ENCODE measurements around the gene DVL2.
"Not testable (repeated sequence)": the region's sequence is repeated elsewhere in the genome, so short reads cannot be mapped to it uniquely, and the experiment has no call there.

Gene DVL2

GRCh38 chr17:7256766-7257456 lies 22.6 kb upstream of the DVL2 start:
- no peak for DNase-seq (ENCODE audit: low read depth in 2 of 2, low spot score in 1 of 2)

- no peak for DNase-seq (ENCODE audit: low read depth in 2 of 2, low spot score in 1 of 2)
Observed at GRCh38 chr17:7254511-7254910, 20.2 kb upstream of the DVL2 start.

GRCh38 chr17:7253082-7253481 lies 18.8 kb upstream of the DVL2 start:
- no peak for DNase-seq (ENCODE audit: low read depth in 2 of 2, low spot score in 1 of 2)

- DNase-seq (ENCODE audit: low read depth in 2 of 2, low spot score in 1 of 2), result peak; percentile 68 to 73
Observed at GRCh38 chr17:7252176-7253043, 18.1 kb upstream of the DVL2 start, which contains the start of gene ELP5. Gene ELP5 (plus strand): TSS chr17:7252215. CDS start chr17:7252551, 336 bp downstream.

GRCh38 chr17:7251661-7252175 lies 17.4 kb upstream of the DVL2 start, which contains the start of gene CTDNEP1:
Gene CTDNEP1 (minus strand): TSS chr17:7251734. CDS start chr17:7251296, 438 bp downstream.
- DNase-seq (ENCODE audit: low read depth in 2 of 2, low spot score in 1 of 2), result peak; percentile 97 to 99

GRCh38 chr17:7250695-7251627 lies 16.6 kb upstream of the DVL2 start:
- no peak for DNase-seq (ENCODE audit: low read depth in 2 of 2, low spot score in 1 of 2)

GRCh38 chr17:7249830-7250229 lies 15.5 kb upstream of the DVL2 start:
- DNase-seq (ENCODE audit: low read depth in 2 of 2, low spot score in 1 of 2), result no peak

GRCh38 chr17:7249214-7249613 lies 14.9 kb upstream of the DVL2 start:
- no peak for DNase-seq (ENCODE audit: low read depth in 2 of 2, low spot score in 1 of 2)

- DNase-seq (ENCODE audit: low read depth in 2 of 2, low spot score in 1 of 2), result no peak
Observed at GRCh38 chr17:7248796-7249195, 14.5 kb upstream of the DVL2 start.

GRCh38 chr17:7246779-7247178 lies 12.5 kb upstream of the DVL2 start:
- no peak for DNase-seq (ENCODE audit: low read depth in 2 of 2, low spot score in 1 of 2)

- not testable (repeated sequence) for DNase-seq (ENCODE audit: low read depth in 2 of 2, low spot score in 1 of 2)
Observed at GRCh38 chr17:7243838-7244237, 9.5 kb upstream of the DVL2 start.

GRCh38 chr17:7243453-7243729 lies 9.1 kb upstream of the DVL2 start:
- no peak for DNase-seq (ENCODE audit: low read depth in 2 of 2, low spot score in 1 of 2)

GRCh38 chr17:7242717-7243452 lies 8.6 kb upstream of the DVL2 start:
- DNase-seq (ENCODE audit: low read depth in 2 of 2, low spot score in 1 of 2), result peak; percentile 86 to 90

GRCh38 chr17:7241783-7242716 lies 7.7 kb upstream of the DVL2 start, which contains the start of gene GABARAP:
Gene GABARAP (minus strand): TSS chr17:7242449. CDS start chr17:7242330, 119 bp downstream.
- peak; percentile 88 to 91 for DNase-seq (ENCODE audit: low read depth in 2 of 2, low spot score in 1 of 2)

- DNase-seq (ENCODE audit: low read depth in 2 of 2, low spot score in 1 of 2), result no peak
Observed at GRCh38 chr17:7241090-7241733, 6.9 kb upstream of the DVL2 start.

GRCh38 chr17:7240375-7240774 lies 6.1 kb upstream of the DVL2 start:
- no peak for DNase-seq (ENCODE audit: low read depth in 2 of 2, low spot score in 1 of 2)

GRCh38 chr17:7239091-7240027 lies 5.0 kb upstream of the DVL2 start, which contains the start of gene PHF23:
Gene PHF23 (minus strand): TSS chr17:7239457. CDS start chr17:7239279, 178 bp downstream.
- DNase-seq (ENCODE audit: low read depth in 2 of 2, low spot score in 1 of 2), result peak; percentile 93 to 97
